ENCODE measurements around the gene CIC. TPM values are rescaled to one million over a fixed set of nuclear protein-coding genes. Genes with fewer than 3 reads are reported as not detected.

The CIC gene
- total and polyA plus RNA-seq, 9 of the 15 experiments (the other 6 are each of a cell fraction or from before 2014, with no cell fraction given): 0.07 to 44.7 (median 8.6) TPM

GRCh38 chr19:42303876-42304275 is 34.8 kb downstream of the CIC start:
- ATAC-seq: no peak
- H3K36me3 ChIP-seq (ENCODE audit: control insufficient read depth, insufficient read depth, low read length): peaks cover 9% of the 10 kb centered on the region; the same call in 2 of the 3 replicates
- peak overlapping the region; percentile 93 for H2AFZ ChIP-seq (ENCODE audit: low read depth, low read length)
- WGBS (ENCODE audit: insufficient coverage, low coverage, missing lambda C conversion rate): 79% methylated on average over 8 of the region's 8 CpGs
- H3K9ac ChIP-seq (ENCODE audit: insufficient read depth in 1 of 2, low read depth in 2 of 2, low read length in 2 of 2): peak overlapping the region; percentile 12 to 53; a peak in 3 of 4 replicates
- peak overlapping the region; percentile 77; the same call in 2 of the 3 replicates for H3K27ac ChIP-seq (ENCODE audit: extremely low read depth, low read depth, low read length)
- in situ Hi-C loops (cut with MboI) (no loop called here), intact Hi-C loops (cut with micrococcal nuclease) (no loop called here)
- H3K4me1 ChIP-seq (replicated peaks in 1 of 2; ENCODE audit: control insufficient read depth in 2 of 2, insufficient read depth in 2 of 2, low read length in 2 of 2): peaks cover 21 to 45% of the 10 kb centered on the region in 2 experiments
- ChIA-PET CTCF (ENCODE audit: low intra/inter-chr PET ratio) (no interaction called here), POLR2A (interaction anchor here (0.5 to 1.5 kb wide), 2 partner anchors 31 to 64 kb away, joined by 3 to 4 read pairs; no protein-coding TSS in a partner anchor)
- H3K4me3 ChIP-seq: no peak overlapping the region
- no TSS peak for BruUV-seq (replicated peaks)
- FAIRE-seq: no peak
- no peaks in the 10 kb centered on the region for H3K27me3 ChIP-seq (ENCODE audit: control insufficient read depth in 2 of 2, insufficient read depth in 2 of 2, low read length in 2 of 2)
- TF ChIP-seq, protein P1, sequence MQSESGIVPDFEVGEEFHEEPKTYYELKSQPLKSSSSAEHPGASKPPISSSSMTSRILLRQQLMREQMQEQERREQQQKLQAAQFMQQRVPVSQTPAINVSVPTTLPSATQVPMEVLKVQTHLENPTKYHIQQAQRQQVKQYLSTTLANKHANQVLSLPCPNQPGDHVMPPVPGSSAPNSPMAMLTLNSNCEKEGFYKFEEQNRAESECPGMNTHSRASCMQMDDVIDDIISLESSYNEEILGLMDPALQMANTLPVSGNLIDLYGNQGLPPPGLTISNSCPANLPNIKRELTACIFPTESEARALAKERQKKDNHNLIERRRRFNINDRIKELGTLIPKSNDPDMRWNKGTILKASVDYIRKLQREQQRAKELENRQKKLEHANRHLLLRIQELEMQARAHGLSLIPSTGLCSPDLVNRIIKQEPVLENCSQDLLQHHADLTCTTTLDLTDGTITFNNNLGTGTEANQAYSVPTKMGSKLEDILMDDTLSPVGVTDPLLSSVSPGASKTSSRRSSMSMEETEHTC (IDR thresholded peaks at IDR 0.05): no peak
- no peak for TF ChIP-seq POU5F1 (IDR thresholded peaks at IDR 0.05; ENCODE audit: borderline replicate concordance, low read depth, low read length, partially characterized antibody)
- no peak for TF ChIP-seq ZNF780A (CRISPR knock-in tag; IDR thresholded peaks at IDR 0.05)
- no peak for TF ChIP-seq ZNF324 (CRISPR knock-in tag; IDR thresholded peaks at IDR 0.05)
- no peak for TF ChIP-seq IRF1 (CRISPR knock-in tag; IDR thresholded peaks at IDR 0.05; ENCODE audit: borderline replicate concordance)
- H3K79me2 ChIP-seq (ENCODE audit: control insufficient read depth, insufficient read depth, low read length): peaks cover 14% of the 10 kb centered on the region
- H3K4me2 ChIP-seq (ENCODE audit: insufficient read depth, low read length): no peak overlapping the region
- no peaks in the 10 kb centered on the region for H3K9me1 ChIP-seq (ENCODE audit: control insufficient read depth, insufficient read depth, low read length)
- DNase-seq (ENCODE audit: extremely low read depth in 1 of 4, low spot score in 3 of 4): no peak
- no peaks in the 10 kb centered on the region for H3K9me3 ChIP-seq (replicated peaks; ENCODE audit: control insufficient read depth, insufficient read depth, low read depth, low read length)
- peaks cover 7% of the 10 kb centered on the region; the same call in 1 of the 2 replicates for H4K20me1 ChIP-seq (replicated peaks; ENCODE audit: control insufficient read depth, insufficient read depth, low read length)
